Cortex of kidney (tissue), 1 donor: ENCODE results near the gene ARHGEF7.

ENCODE experiments used
- DNase-seq: peaks from one replicate; lab custom pipeline; 2025; lab: John Stamatoyannopoulos, UW

The ARHGEF7 gene

DNA sequence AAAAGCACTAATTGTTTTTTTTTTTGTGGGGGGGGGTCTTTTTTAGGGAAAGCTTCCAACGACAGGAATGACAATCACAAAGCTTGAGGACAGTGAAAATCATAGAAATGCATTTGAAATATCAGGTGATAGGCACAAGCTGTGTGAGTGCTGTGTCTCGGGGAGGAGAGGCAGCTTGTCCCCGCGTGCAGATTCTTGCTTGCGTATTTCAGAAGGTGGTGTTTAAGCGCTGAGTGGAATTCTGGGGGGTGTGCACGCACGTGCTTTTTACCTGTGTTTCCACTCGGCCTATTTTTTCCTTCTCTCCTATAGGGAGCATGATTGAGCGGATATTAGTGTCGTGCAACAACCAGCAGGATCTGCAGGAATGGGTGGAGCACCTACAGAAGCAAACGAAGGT, 165.1 kb downstream of the ARHGEF7 start:
- no peak for DNase-seq

DNA sequence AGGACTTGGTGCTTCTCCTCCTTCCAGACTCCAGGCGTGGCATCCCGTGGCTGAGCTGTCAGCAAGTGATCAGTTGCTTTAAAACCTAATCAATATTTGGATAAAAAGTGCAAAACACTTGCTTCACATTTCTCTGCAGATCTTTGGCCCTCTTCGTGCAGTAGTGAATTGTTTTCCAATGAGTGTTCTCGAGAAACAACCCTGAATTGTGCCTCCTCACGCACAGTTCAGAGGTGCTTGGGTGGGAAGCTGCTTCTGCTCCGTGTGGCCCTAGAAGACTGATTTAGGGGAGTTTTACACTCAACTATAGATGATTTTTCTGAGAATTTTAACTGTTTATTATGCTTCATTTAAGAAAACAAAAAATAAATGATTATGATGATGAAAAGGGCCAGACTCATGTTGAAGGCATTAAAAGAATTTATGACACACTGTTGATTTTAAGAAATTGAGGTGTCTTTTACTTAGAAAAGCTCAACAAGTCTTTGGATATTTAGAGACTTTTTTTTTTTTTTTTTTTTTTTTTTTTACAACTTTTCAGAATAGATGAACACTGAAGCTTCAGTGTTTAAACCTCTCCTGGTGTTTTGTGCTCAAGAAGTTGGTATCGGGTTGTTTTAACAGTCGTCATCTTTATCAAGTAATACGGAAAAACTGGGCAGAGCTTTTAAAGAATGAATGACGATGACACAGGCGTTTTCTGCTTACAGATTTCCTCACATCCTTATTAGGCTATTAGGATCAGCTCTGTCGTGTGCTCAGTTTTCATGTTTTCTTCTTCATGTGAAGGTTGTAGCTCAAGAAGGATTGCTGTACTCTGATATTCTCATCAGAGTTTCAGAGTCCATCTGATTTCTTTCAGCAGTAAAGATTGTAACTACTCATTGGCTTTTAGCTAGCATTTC, 165.8 kb downstream of the ARHGEF7 start:
- DNase-seq = no peak

DNA sequence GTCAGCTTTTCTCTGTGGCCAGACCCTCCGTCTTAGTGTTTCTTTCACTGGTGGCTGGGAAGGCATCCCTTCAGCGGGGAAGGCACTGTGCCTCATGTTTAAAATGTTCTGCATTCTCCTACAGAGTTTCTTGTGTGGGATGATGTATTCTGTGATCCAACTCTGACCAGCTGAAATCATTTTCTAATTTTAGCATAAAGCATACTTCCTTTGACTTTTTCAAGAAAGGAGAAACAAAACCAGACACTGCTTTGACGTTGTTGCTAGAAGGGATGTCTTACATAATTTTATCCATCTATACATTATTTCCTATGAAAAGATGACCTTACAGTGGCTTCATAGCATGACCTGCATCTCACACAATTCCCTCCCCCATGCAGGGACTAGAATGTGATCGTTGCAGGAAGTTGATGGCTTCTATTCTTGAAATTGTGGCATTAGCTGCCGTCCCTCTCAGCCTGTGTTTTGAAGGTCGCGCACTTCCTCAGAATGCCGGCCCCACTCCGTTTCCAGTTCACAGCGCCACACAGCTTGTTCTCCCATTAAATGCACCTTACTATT, 166.7 kb downstream of the ARHGEF7 start:
- DNase-seq = no peak

DNA sequence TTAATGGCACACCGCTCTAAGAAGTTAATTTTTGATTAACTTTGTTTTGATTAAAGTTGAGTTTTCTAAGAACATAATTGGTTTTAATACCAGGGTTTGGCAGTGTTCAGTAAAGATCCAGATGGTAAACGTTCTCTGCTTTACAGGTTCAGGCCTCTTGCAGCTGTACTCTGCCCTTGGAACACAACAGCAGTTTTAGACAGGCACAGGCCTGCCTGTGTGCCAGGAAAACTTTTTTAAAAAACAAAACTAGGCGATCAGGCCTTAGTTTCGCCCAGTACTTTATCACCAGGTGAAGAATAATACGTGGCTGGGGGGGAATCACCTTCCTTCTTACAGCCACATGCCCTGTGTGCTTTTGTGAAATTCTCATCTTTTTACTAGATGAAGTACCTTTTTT, 167.3 kb downstream of the ARHGEF7 start:
- DNase-seq = no peak

DNA sequence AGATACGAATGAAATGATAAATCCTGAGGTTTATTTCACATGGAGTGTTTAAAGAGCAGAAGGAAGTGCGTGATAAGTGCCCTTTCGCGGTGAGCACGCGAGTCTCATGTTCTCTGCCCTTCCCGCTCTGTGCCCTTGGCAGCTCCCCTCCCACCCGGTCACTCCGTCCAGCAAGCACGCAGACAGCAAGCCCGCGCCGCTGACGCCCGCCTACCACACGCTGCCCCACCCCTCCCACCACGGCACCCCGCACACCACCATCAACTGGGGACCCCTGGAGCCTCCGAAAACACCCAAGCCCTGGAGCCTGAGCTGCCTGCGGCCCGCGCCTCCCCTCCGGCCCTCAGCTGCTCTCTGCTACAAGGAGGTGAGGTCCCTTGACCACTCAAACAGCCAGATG, 167.9 kb downstream of the ARHGEF7 start:
- DNase-seq = no peak

DNA sequence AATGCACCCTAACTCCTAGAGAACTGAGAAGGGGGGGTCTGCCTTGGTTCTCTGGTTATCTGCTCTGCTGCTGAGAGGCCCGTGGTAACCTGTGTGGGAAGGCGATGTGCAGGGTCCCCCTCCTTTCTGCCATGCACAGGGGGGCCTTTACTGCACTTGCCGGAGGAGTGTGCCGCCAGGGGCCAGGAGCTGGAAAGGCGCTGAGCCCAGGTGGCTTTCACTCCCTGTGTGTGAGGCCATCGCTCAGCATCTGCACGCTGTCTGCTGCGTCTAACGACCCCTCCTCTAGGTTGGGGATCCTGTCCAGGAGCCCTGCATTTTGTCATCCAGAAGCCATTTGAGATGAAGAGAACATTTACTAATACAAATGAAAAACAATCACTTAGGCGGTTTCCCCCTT, 168.3 kb downstream of the ARHGEF7 start:
- DNase-seq = no peak

DNA sequence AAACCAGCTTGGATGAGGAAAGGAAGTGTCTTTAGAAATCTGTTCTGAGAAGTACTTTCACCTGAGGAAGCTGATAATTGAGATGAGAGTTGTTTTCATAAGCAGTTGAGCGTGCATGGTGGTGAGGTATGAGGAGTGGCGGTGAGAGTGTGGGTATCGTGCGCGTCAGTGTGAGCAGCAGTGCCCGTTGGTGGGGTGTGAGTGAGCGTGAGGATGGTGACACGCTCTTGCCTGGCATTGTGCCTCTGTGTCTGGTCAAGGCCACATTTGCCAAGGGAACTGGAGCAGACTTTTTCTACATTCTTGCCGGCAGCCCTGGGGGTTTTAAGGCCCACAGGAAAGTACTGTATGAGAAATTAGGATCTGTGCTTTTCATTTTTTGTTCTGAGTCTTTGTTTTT, 168.9 kb downstream of the ARHGEF7 start:
- DNase-seq = no peak

DNA sequence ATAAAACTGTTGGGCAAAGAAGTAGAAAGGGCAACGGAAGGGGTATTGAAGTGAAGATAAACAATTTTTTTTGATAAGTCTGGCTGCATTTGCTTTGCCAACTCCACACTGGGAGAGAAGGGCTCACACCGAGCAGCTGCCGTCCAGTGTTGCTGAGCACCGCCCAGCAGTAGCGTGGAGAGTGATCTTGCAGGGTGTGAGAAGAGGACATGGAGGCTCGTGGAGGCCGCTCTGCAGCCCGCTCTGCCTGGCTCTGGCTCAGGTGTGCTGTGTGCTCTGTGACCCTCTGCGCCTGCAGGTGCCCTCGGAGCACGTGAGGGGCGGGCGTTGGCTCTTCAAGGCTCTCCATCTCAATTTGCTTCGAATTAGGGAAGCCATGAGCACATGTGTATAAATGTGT, 169.5 kb downstream of the ARHGEF7 start:
- DNase-seq = no peak

DNA sequence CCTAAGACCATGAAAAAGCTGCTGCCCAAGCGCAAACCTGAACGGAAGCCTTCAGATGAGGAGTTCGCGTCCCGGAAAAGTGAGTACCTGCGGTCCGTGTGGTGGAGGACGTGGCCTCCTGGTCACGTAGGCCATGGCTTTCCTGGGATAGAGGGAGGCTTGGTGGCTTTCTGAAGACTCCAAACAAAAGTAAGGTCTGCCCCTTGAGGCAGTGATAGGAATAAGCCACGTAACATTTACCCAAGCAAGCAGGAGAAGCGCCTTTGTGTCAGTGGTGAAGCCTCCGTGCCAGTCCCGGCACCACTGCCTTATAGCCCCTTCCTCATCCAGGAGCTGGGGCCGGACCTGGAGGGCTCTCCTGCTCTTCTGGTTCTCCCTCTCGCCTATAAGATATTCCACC, 171.1 kb downstream of the ARHGEF7 start:
- no peak for DNase-seq

DNA sequence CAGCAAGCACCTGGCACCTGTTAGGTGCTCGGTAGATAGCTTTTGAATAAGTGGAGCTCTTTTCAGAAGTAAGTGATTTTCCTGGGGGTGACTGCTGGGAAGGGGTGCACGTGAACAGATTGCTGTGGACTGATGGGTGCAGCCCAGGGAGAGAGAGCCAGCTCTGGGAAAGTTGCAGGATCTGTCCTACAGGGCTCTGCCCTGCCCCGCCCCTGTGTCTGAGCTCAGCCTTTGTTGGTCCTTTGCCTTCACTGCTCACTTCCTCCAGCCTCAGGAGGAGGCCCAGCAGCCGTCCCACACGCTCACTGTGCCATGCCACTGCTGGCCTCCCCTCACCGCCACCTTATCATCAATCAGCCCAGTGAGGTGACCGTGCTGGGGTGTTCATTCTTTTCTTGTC, 171.6 kb downstream of the ARHGEF7 start:
- DNase-seq = no peak

DNA sequence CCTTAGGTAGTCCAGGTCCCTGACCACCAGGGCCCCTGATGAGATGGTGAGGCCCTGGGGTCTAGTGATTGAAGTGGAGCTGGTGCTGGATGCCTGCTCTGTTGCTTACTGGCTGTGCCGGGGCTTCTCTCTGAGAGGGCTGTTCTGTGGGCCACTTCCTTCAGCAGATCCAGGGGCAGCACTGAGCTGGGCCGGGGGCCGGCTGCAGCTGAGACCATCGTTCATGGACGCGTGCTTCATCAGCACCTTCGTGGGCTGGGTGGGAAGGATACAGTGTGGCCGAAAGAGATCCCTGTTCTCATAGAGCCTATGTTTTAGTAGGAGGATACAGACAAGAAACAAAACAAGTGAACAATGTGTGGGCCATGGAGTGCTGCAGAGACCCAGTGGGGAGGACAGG, 172.1 kb downstream of the ARHGEF7 start:
- DNase-seq = no peak

DNA sequence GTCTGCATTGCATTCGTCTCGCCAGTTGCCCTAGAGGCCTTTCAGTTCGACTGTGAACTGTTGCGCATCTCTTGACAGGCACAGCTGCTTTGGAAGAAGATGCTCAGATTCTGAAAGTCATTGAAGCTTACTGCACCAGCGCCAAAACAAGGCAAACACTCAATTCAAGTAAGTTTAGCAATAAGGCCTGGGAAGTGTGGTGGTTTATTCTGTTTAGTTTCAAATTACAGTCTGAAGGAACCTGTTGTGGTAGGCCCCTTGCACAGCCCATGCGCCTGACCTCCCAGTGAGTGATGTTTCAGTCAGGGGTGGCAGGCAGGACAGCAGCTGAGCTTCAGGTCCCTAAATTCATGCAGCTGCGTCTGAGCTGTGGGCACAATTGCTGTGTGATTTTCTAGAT, 173.2 kb downstream of the ARHGEF7 start:
- no peak for DNase-seq

DNA sequence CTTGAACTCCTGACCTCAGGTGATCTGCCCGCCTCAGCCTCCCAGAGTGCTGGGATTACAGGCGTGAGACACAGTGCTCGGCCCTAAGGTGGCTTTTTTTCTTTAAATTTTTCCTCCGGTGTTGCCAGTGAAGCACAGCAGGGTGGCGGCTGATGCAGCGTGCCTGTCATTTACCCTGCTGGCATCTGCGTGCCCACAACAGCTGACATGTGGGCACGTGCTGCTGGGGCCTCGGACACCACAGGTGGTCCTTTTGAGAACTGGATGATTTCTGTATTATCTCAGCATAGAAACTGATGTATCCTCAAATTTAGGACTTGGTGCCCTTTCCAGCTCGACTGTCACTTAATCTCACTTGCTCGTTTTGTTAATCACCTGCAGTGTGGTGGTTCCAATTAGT, 174.1 kb downstream of the ARHGEF7 start:
- no peak for DNase-seq

DNA sequence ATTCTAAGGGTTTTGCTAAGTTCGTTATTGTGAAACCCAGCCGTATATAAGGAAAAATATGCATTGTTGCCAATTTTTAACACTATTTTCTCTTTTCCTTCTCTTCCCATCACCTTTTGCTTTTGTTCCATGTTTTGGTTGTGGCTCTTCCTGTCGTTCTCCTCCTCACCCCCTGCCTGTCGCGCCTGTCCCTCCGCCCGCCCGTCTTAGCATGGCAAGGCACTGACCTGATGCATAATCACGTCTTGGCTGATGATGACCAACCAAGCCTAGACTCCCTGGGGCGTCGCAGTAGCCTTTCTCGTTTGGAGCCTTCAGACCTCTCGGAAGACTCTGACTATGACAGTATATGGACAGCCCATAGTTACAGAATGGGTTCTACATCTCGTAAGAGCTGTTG, 176.8 kb downstream of the ARHGEF7 start:
- no peak for DNase-seq

DNA sequence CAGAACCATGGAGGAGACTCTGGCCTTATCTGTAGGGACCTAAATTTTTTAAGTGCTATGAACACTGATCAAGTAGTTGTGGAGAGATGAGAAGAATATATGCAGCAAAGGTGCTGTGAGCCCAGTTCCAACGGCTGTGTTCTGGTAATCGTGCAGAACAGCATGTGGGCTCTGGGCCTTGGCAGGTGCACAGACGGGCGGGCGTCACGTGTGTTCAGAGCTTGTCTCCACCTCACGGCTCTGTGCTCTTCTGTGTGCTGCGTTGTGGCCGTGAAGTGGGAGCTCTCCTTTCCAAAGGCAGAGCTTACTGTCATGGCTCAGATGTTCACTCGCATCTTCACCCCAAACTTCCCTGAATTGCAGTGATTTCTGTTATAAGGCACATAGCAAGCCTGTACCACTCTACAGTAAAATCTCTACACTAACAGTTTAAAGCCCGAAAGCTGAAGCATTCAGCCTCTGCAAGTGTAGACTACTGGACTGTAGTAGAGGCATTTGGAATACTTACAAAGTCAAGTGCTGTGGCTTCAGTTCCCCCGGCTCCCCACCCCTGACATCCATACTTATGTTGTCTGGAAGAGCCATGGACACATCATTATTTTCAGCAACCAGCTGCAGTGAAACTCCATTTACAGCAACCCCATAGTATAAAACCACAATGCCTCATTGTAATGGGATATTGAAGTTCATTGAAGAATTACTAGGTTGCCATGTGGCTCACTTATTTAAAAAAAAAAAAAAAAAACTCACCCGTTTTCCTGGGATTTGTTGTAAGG, 177.8 kb downstream of the ARHGEF7 start:
- no peak for DNase-seq

DNA sequence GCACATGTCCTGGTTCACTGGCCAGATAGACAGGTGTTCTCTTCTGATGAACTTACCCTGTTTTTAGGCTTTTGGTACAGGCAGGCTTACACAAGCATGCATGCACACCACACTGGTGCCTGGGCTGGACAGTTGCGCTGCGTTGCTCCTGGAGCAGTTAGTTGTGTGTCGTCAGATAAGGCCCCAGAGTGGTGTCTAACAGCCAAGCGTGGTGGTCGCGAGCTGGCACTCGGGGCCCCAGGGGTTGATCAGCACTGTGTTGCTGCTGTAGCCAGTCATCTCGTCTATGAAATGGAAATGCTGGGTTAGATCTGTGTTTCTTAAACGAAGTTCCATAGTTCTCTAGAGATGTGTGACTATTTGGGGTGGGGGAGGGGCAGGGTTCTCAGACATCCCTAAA, 180.8 kb downstream of the ARHGEF7 start:
- DNase-seq = no peak

DNA sequence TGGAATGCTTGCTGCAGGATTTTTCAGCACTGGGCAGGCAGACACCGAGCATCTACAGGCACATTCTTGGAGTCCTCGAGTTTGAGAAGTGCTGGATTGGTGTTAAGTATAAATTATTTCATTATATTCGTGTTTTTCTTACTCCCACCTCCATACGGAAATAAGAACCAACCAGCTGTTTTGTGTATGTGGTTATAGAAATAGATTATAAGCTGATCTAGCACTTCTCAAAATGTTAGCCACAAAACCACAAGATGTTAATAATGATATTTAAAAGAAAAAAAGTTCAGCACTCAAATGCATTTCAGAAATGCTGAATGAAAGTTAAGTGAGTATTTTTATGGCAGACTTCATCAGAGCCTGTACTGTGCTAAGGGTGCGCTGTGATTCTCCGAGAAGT, 181.3 kb downstream of the ARHGEF7 start:
- no peak for DNase-seq

DNA sequence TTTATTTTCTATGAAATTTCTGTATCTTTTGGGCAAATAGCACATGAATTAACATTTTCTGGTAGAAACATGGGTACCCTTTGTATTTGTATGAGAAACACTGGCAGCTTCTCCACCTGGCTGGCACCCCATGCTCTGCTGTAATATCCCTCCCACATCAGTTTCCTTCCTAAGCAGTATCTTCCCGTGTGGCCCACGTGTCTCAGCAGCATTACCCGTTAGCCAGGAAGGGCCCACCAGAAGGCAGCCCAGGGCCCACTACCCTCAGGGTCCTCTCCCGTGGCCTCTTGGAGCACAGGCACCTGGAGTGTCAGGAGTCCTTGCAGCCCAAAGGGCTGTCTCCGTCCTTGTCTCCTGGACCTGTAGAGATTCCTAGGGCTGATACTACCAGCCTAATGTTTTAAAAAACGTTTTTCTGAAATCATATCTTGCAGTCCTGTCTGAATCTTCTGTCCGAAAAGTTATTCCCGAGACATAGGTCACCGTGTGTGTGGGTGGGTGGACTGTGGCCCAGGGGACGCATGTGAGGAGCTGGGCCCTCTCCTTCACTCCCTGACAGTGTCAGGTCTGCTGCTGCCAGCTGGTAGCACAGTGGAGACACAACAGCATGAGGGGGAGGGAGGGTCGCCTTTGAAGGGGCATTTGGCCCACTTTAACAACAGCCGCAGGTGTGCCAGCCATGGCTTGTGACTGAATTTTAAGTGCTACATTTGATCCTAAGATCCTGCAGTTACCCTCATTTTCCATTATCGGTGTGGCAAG, 183.3 kb downstream of the ARHGEF7 start:
- DNase-seq = no peak

DNA sequence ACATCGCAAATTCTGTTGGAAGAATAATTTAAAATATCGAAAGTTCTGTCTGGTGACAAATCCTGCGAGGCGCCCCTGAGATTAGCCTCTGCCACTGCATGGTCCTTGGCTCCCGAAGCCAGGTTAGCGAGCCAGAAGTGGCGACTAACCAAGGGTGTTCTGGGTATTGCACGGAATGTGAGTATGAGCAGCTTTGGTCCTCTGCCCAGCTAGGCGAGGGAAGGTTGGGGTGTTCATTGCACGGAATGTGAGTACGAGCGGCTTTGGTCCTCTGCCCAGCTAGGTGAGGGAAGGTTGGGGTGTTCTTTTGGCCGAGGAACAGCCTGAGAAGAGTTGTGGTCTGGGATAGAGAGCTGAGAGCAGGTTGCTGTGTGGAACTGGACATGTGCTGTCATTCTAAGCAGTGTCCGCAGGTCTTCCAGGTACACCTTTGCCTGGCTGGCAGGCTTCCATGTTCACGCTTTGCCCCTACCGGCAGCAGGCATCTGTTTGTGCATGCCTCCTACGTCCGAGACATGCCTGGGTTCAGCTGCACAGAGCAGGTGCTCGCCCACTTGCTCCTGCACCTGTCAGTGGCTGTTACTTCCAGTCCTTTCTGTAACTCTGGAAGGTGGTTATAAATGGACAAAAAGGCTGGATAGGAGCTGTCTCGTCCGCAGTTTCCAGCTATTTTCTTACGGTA, 187.1 kb downstream of the ARHGEF7 start:
- no peak for DNase-seq

DNA sequence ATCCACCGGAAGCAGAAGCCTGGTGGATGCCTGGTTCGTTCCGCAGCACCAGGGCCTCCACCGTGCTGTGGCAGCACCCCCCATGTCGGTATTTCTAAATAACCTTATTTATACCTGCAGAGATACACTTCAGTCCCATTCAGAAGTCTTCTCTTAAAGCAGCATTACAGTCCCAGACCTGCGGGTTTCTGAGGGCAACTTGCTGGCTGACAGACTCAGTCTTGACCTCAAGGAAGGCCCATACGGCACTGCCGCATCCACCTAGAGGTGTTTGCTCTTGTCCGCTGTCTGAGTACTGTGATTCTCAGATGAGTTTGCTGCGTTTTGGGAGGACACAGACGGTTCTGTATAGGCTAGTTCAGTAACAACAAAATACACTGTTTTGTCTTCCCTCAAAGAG, 188.4 kb downstream of the ARHGEF7 start:
- DNase-seq = no peak

DNA sequence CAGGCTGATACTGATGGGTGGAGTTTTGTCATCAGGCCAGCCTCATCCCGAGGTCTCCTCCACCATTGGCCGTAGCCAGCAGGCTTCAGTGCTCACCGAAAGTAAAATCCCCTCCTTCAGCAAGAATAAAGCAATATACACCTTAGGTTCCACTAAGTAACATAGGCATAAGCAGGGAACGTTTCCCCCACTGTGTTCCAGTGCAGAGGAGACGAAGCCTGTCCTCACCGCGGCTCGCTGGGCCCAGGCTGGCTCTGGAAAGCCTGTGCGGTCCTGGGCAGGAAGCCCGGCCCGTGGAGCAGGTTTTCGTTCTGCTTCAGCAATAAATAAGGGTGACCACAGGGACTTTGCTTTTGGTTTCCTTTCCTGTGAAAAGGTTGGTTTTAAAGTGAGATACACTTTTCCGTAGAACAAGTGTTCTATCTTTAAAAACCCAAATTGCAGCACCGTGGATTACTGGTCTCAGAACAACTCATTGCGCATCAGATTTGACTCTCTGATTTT, 189.0 kb downstream of the ARHGEF7 start:
- DNase-seq = no peak
